K562 (cell line): ENCODE measurements around the gene PMVK. TPM values are rescaled to one million over a fixed set of nuclear protein-coding genes. Genes with fewer than 3 reads are reported as not detected.
A peak's percentile ranks its signal among the peaks of the same experiment; 100 is the strongest.

Source experiments
- CBX5 ChIP-seq: IDR thresholded peaks from 2 replicates; pipeline ENCODE4 v1.6.1; 2014; ENCODE audit warnings: low read depth, borderline replicate concordance
- NCOA2 ChIP-seq, 2 experiments: fragments of 450-650 bp; IDR thresholded peaks; 2 replicates each; pipeline ENCODE4 v1.6.1; 2018; ENCODE audit warnings: mild to moderate bottlenecking in 2 of 2, moderate library complexity in 1 of 2; ENCODE audit not compliant: partially characterized antibody in 2 of 2
- POLR2H ChIP-seq: IDR thresholded peaks from 2 replicates; pipeline ENCODE4 v1.6.1; 2016; ENCODE audit warnings: missing genetic modification characterization, low read depth, mild to moderate bottlenecking, control low read depth, missing compliant biosample characterization, moderate library complexity
- U2AF1 ChIP-seq: fragments of 200-400 bp; formaldehyde crosslinking; optimal IDR thresholded peaks from 2 replicates; pipeline ENCODE3; 2017; ENCODE audit warnings: mild to moderate bottlenecking, low read depth, low read length, moderate library complexity
- ZNF561 ChIP-seq: fragments of 450-650 bp; formaldehyde crosslinking; conservative IDR thresholded peaks from 2 replicates; pipeline ENCODE4 v1.4.0; 2020; ENCODE audit warnings: mild to moderate bottlenecking, moderate library complexity
- polyA plus RNA-seq, 8 experiments: library from polyadenylated mRNA; depleted of rRNA in 4 of 8; stranded (reverse) in 5 of 8; unstranded in 3 of 8; fragments of >200 nt; fragmentation: Nextera tagmentation in 2 of 8; fragmentation: Illumina TruSeq in 1 of 8; extraction: Ambion mirVana in 2 of 8; extraction: Trizol in 1 of 8; gene quantifications; 2 replicates each; pipeline versions ENCODE4 v1.2.1 to v1.2.3, GENCODE V29; 2011 to 2014; ENCODE audit warnings: inconsistent platforms in 1 of 8, missing spikeins in 1 of 8
- total RNA-seq, 7 experiments: library from RNA; depleted of rRNA in 6 of 7; stranded (reverse); fragments of >200 nt in 6 of 7; fragmentation: Illumina TruSeq in 2 of 7; extraction: Trizol in 2 of 7; gene quantifications; 2 replicates each; pipeline versions ENCODE4 v1.2.1 to v1.2.3, GENCODE V29; 2011 to 2021; ENCODE audit warnings: low replicate concordance in 1 of 7
- TF ChIP-seq, protein P1 (sequence below): fragments of 450-650 bp; IDR thresholded peaks from 2 replicates; pipeline ENCODE4 v1.6.1; 2016; ENCODE audit warnings: low read depth
- TF ChIP-seq, protein P2 (sequence below), 3 experiments: IDR thresholded peaks in 2 of 3; conservative IDR thresholded peaks in 1 of 3; 2 replicates each; pipeline ENCODE4 v1.5.1; 2011 to 2012; ENCODE audit warnings: low read length in 3 of 3, mild to moderate bottlenecking in 3 of 3, control low read depth in 2 of 3, improper control_type of control experiment in 1 of 3, inconsistent platforms in 1 of 3, low read depth in 1 of 3, mixed read lengths in 1 of 3, moderate library complexity in 1 of 3; ENCODE audit not compliant: insufficient read depth in 2 of 3
- TF ChIP-seq, protein P3 (sequence below): sonication (generic); formaldehyde crosslinking; IDR thresholded peaks from 2 replicates; pipeline ENCODE4 v1.8.0; 2022; ENCODE audit warnings: missing genetic modification reagents, mild to moderate bottlenecking, borderline replicate concordance
- TF ChIP-seq, protein P4 (sequence below), 2 experiments: IDR thresholded peaks; 2 replicates each; pipeline ENCODE4 v1.6.1; 2012; ENCODE audit warnings: improper control_type of control experiment in 2 of 2, low read depth in 2 of 2, low read length in 2 of 2, borderline replicate concordance in 1 of 2

Gene PMVK
- total and polyA plus RNA-seq, 9 of the 15 experiments (the other 6 are each of a cell fraction or from before 2014, with no cell fraction given) = 1.1 to 15.3 (median 6.3) TPM

DNA sequence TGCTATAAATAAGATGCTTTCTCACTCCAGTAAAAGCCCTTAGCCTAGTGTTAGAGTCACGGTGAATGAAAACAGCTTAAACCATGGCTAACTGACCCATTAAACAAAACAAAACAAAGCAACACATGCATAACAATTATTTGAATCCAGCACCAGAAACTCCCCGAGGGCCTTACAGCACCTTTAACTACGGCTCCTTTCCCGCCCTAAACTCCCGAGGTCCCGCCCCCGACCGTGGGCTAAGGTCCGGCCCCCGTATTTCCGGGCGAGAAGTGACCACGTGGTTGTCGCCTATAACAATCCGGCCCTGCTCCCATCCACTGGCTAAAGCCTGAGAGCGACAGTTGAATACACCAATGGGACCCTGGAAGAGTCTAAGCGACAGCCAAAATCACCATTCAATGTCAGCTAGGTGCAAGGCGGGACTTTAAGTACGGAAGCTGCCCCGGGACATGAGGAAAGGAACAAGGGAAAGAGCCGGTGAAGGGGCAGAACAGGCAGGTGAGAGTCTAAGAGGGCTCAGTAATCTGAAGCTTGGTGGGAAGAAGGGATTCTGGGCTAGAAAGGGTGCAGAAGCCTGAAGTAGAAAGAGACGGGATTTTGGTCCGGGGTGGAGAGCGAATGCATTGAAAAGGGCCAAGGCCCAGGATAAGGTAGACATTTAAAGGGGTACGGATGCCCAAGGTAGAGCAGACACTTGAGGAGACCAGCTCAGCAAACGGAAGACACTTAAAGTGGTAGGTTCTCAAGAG is 46.6 kb upstream of the PMVK start, which contains the start of gene FLAD1 (continued):
- TF ChIP-seq, protein P1, sequence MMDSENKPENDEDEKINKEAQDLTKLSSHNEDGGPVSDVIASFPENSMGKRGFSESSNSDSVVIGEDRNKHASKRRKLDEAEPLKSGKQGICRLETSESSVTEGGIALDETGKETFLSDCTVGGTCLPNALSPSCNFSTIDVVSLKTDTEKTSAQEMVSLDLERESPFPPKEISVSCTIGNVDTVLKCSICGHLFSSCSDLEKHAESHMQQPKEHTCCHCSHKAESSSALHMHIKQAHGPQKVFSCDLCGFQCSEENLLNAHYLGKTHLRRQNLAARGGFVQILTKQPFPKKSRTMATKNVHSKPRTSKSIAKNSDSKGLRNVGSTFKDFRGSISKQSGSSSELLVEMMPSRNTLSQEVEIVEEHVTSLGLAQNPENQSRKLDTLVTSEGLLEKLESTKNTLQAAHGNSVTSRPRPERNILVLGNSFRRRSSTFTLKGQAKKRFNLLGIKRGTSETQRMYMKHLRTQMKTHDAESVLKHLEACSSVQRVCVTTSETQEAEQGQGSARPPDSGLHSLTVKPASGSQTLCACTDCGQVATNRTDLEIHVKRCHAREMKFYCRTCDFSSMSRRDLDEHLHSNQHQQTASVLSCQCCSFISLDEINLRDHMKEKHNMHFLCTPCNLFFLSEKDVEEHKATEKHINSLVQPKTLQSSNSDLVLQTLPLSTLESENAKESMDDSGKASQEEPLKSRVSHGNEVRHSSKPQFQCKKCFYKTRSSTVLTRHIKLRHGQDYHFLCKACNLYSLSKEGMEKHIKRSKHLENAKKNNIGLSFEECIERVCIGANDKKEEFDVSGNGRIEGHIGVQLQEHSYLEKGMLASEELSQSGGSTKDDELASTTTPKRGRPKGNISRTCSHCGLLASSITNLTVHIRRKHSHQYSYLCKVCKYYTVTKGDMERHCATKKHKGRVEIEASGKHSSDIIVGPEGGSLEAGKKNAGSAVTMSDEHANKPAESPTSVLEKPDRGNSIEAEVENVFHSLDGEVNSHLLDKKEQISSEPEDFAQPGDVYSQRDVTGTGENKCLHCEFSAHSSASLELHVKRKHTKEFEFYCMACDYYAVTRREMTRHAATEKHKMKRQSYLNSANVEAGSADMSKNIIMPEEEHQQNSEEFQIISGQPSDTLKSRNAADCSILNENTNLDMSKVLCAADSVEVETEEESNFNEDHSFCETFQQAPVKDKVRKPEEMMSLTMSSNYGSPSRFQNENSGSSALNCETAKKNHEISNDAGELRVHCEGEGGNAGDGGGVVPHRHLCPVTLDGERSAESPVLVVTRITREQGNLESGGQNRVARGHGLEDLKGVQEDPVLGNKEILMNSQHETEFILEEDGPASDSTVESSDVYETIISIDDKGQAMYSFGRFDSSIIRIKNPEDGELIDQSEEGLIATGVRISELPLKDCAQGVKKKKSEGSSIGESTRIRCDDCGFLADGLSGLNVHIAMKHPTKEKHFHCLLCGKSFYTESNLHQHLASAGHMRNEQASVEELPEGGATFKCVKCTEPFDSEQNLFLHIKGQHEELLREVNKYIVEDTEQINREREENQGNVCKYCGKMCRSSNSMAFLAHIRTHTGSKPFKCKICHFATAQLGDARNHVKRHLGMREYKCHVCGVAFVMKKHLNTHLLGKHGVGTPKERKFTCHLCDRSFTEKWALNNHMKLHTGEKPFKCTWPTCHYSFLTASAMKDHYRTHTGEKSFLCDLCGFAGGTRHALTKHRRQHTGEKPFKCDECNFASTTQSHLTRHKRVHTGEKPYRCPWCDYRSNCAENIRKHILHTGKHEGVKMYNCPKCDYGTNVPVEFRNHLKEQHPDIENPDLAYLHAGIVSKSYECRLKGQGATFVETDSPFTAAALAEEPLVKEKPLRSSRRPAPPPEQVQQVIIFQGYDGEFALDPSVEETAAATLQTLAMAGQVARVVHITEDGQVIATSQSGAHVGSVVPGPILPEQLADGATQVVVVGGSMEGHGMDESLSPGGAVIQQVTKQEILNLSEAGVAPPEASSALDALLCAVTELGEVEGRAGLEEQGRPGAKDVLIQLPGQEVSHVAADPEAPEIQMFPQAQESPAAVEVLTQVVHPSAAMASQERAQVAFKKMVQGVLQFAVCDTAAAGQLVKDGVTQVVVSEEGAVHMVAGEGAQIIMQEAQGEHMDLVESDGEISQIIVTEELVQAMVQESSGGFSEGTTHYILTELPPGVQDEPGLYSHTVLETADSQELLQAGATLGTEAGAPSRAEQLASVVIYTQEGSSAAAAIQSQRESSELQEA = peak; percentile 95
- TF ChIP-seq, protein P2, sequence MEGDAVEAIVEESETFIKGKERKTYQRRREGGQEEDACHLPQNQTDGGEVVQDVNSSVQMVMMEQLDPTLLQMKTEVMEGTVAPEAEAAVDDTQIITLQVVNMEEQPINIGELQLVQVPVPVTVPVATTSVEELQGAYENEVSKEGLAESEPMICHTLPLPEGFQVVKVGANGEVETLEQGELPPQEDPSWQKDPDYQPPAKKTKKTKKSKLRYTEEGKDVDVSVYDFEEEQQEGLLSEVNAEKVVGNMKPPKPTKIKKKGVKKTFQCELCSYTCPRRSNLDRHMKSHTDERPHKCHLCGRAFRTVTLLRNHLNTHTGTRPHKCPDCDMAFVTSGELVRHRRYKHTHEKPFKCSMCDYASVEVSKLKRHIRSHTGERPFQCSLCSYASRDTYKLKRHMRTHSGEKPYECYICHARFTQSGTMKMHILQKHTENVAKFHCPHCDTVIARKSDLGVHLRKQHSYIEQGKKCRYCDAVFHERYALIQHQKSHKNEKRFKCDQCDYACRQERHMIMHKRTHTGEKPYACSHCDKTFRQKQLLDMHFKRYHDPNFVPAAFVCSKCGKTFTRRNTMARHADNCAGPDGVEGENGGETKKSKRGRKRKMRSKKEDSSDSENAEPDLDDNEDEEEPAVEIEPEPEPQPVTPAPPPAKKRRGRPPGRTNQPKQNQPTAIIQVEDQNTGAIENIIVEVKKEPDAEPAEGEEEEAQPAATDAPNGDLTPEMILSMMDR (IDR thresholded peaks at IDR 0.05 in 2 of 3, conservative IDR thresholded peaks at IDR 0.05 in 1 of 3; ENCODE audit: insufficient read depth in 2 of 3, low read depth in 1 of 3, low read length in 3 of 3) = 0 out of 6 replicates have a peak, but pooled peaks of 1 of the 3 experiments have one; percentile 6
- TF ChIP-seq, protein P3, sequence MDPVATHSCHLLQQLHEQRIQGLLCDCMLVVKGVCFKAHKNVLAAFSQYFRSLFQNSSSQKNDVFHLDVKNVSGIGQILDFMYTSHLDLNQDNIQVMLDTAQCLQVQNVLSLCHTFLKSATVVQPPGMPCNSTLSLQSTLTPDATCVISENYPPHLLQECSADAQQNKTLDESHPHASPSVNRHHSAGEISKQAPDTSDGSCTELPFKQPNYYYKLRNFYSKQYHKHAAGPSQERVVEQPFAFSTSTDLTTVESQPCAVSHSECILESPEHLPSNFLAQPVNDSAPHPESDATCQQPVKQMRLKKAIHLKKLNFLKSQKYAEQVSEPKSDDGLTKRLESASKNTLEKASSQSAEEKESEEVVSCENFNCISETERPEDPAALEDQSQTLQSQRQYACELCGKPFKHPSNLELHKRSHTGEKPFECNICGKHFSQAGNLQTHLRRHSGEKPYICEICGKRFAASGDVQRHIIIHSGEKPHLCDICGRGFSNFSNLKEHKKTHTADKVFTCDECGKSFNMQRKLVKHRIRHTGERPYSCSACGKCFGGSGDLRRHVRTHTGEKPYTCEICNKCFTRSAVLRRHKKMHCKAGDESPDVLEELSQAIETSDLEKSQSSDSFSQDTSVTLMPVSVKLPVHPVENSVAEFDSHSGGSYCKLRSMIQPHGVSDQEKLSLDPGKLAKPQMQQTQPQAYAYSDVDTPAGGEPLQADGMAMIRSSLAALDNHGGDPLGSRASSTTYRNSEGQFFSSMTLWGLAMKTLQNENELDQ (CRISPR knock-in tag) = no peak
- TF ChIP-seq CBX5 (no peak), U2AF1 (no peak), NCOA2 (IDR thresholded peaks at IDR 0.05; ENCODE audit: partially characterized antibody in 2 of 2) (no peak), ZNF561 (CRISPR knock-in tag) (no peak), POLR2H (tag) (peak; percentile 53)
- TF ChIP-seq, protein P4, sequence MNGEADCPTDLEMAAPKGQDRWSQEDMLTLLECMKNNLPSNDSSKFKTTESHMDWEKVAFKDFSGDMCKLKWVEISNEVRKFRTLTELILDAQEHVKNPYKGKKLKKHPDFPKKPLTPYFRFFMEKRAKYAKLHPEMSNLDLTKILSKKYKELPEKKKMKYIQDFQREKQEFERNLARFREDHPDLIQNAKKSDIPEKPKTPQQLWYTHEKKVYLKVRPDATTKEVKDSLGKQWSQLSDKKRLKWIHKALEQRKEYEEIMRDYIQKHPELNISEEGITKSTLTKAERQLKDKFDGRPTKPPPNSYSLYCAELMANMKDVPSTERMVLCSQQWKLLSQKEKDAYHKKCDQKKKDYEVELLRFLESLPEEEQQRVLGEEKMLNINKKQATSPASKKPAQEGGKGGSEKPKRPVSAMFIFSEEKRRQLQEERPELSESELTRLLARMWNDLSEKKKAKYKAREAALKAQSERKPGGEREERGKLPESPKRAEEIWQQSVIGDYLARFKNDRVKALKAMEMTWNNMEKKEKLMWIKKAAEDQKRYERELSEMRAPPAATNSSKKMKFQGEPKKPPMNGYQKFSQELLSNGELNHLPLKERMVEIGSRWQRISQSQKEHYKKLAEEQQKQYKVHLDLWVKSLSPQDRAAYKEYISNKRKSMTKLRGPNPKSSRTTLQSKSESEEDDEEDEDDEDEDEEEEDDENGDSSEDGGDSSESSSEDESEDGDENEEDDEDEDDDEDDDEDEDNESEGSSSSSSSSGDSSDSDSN (IDR thresholded peaks at IDR 0.05; ENCODE audit: borderline replicate concordance in 1 of 2, low read depth in 2 of 2, low read length in 2 of 2) = 0 out of 4 replicates have a peak, but pooled peaks of 1 of the 2 experiments have one; percentile 47
